Erythroblast (primary cell): ENCODE measurements around the gene SLC1A3.

Experiments
- GATA1 ChIP-seq: IDR thresholded peaks from 2 replicates; pipeline ENCODE4 v1.6.1; 2011; ENCODE audit warnings: low read depth, mild to moderate bottlenecking, control low read depth, low read length, moderate library complexity
- POLR2A ChIP-seq: IDR thresholded peaks from 2 replicates; pipeline ENCODE4 v1.6.1; 2011; ENCODE audit warnings: mild to moderate bottlenecking, low read length

DNA sequence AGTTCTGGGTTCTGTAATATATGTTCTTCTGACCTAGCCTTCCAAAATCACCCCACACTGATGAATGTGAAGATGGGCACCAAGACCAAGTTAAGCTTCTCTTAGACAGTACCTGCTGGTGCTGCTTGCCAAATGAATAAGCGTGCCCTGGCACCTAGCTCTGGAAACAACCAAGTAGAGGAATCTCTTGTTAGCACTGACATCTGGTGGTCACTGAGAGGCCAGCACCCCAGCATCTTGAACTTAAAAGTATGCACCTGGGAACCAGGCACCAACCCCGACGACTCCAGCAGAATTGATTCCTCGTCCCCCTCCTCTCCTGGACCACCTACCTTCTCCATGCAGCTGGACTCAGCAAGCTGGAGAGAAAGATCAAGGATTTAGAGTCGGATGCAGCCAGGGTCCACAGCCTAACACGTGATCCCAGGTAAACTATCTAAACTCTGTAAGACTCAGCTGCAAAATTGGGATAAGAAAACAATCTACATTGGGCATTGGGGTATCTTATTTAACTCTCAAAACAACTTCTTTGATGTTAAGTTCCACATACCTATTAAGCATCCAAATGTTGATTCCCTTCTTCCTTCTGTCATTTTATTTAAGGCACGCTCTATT lies 89.8 kb downstream of the SLC1A3 start:
- TF ChIP-seq POLR2A: no peak
- no peak for TF ChIP-seq GATA1
